ENCODE measurements around the gene SPATA46.

The SPATA46 gene

GRCh38 chr1:162390396-162391185 is 13.9 kb upstream of the SPATA46 start:
- H3K4me3 ChIP-seq (ENCODE audit: low read length), result no peak overlapping the region
- no peak for TF ChIP-seq CTCF (IDR thresholded peaks at IDR 0.05; ENCODE audit: insufficient read depth, low read depth, low read length, missing control alignments)
- DNase-seq (ENCODE audit: low read depth), result no peak

GRCh38 chr1:162389971-162390370 is 13.3 kb upstream of the SPATA46 start:
- H3K4me3 ChIP-seq (ENCODE audit: low read length), result no peak overlapping the region
- TF ChIP-seq CTCF (IDR thresholded peaks at IDR 0.05; ENCODE audit: insufficient read depth, low read depth, low read length, missing control alignments), result no peak
- DNase-seq (ENCODE audit: low read depth), result no peak

GRCh38 chr1:162389021-162389818 is 12.6 kb upstream of the SPATA46 start:
- DNase-seq (ENCODE audit: low read depth), result peak; percentile 57
- TF ChIP-seq CTCF (IDR thresholded peaks at IDR 0.05; ENCODE audit: insufficient read depth, low read depth, low read length, missing control alignments), result no peak
- no peak overlapping the region for H3K4me3 ChIP-seq (ENCODE audit: low read length)

GRCh38 chr1:162388615-162389014 is 12.0 kb upstream of the SPATA46 start:
- TF ChIP-seq CTCF (IDR thresholded peaks at IDR 0.05; ENCODE audit: insufficient read depth, low read depth, low read length, missing control alignments), result no peak
- no peak overlapping the region for H3K4me3 ChIP-seq (ENCODE audit: low read length)
- DNase-seq (ENCODE audit: low read depth), result no peak

GRCh38 chr1:162388083-162388594 is 11.5 kb upstream of the SPATA46 start:
- no peak for TF ChIP-seq CTCF (IDR thresholded peaks at IDR 0.05; ENCODE audit: insufficient read depth, low read depth, low read length, missing control alignments)
- DNase-seq (ENCODE audit: low read depth), result no peak
- no peak overlapping the region for H3K4me3 ChIP-seq (ENCODE audit: low read length)

GRCh38 chr1:162387226-162388082 is 10.8 kb upstream of the SPATA46 start:
- DNase-seq (ENCODE audit: low read depth), result no peak
- TF ChIP-seq CTCF (IDR thresholded peaks at IDR 0.05; ENCODE audit: insufficient read depth, low read depth, low read length, missing control alignments), result no peak
- H3K4me3 ChIP-seq (ENCODE audit: low read length), result no peak overlapping the region

Measured in epithelial cell of esophagus (primary cell).